ENCODE data around the gene SLC35F4. TPM values are rescaled to one million over a fixed set of nuclear protein-coding genes. Genes with fewer than 3 reads are reported as not detected.
"Not testable (repeated sequence)": the region's sequence is repeated elsewhere in the genome, so short reads cannot be mapped to it uniquely, and the experiment has no call there.

SLC35F4 gene
- total and polyA plus RNA-seq, 2 donors (not counting 3 experiments of a cell fraction or from before 2014, with no cell fraction given) = not detected

- Histone ChIP-seq H3K27me3 (ENCODE audit: control insufficient read depth in 2 of 2, insufficient read depth in 2 of 2, low read length in 2 of 2) (no peaks in the 10 kb centered on the region), H2AFZ (ENCODE audit: low read depth, low read length) (no peak overlapping the region), H3K36me3 (ENCODE audit: control insufficient read depth in 2 of 2, extremely low read depth in 1 of 2, insufficient read depth in 2 of 2, low read length in 2 of 2) (no peaks in the 10 kb centered on the region), H3K4me3 (replicated peaks in 1 of 3; ENCODE audit: insufficient read depth in 1 of 3, low read depth in 1 of 3, low read length in 3 of 3) (no peak overlapping the region), H3K4me1 (ENCODE audit: control insufficient read depth, extremely low read depth, insufficient read depth, low read length) (no peaks in the 10 kb centered on the region), H3K4me2 (ENCODE audit: insufficient read depth, low read length) (no peak overlapping the region), H3K27ac (ENCODE audit: insufficient read depth, low read depth, low read length) (no peak overlapping the region), H3K9ac (replicated peaks; ENCODE audit: extremely low read depth, insufficient read depth, low read length) (no peak overlapping the region), H4K20me1 (replicated peaks; ENCODE audit: control insufficient read depth, extremely low read depth, insufficient read depth, low read length) (no peaks in the 10 kb centered on the region), H3K9me1 (replicated peaks; ENCODE audit: control insufficient read depth, extremely low read depth, insufficient read depth, low read length) (no peaks in the 10 kb centered on the region), H3K9me3 (replicated peaks; ENCODE audit: control insufficient read depth, insufficient read depth, low read length) (no peaks in the 10 kb centered on the region), H3K79me2 (ENCODE audit: control insufficient read depth, insufficient read depth, low read length) (no peaks in the 10 kb centered on the region)
- ChIA-PET POLR2A (no interaction called here), CTCF (interaction anchor here (0.5 kb wide), 1 partner anchor 21 kb away, joined by 3 read pairs; no protein-coding TSS in a partner anchor)
- FAIRE-seq (no peak), DNase-seq (ENCODE audit: low read depth, low spot score) (no peak)
- TF ChIP-seq JUN (IDR thresholded peaks at IDR 0.05; ENCODE audit: borderline replicate concordance, insufficient read depth, insufficient read length, low read depth) (no peak), MAX (IDR thresholded peaks at IDR 0.05; ENCODE audit: insufficient read depth, insufficient read length) (no peak)
- BruUV-seq (replicated peaks) = no TSS peak
- dilution Hi-C loops (cut with MboI; ENCODE audit: extremely low pct_ligation_motif_present, low sequenced_read_pairs) (no loop called here), intact Hi-C loops (cut with micrococcal nuclease) (no loop called here)
These were observed 112.1 kb downstream of the SLC35F4 start for GRCh38 chr14:57753821-57754220.

GRCh38 chr14:57752142-57752695 is 113.7 kb downstream of the SLC35F4 start:
- FAIRE-seq; intact Hi-C loops (cut with micrococcal nuclease); CTCF ChIA-PET; BruUV-seq (replicated peaks); H3K4me3 ChIP-seq (replicated peaks in 1 of 3; ENCODE audit: insufficient read depth in 1 of 3, low read depth in 1 of 3, low read length in 3 of 3); POLR2A ChIA-PET; H3K4me2 ChIP-seq (ENCODE audit: insufficient read depth, low read length); dilution Hi-C loops (cut with MboI; ENCODE audit: extremely low pct_ligation_motif_present, low sequenced_read_pairs); DNase-seq (ENCODE audit: low read depth, low spot score); H3K9me3 ChIP-seq (replicated peaks; ENCODE audit: control insufficient read depth, insufficient read depth, low read length); H3K36me3 ChIP-seq (ENCODE audit: control insufficient read depth in 2 of 2, extremely low read depth in 1 of 2, insufficient read depth in 2 of 2, low read length in 2 of 2); H4K20me1 ChIP-seq (replicated peaks; ENCODE audit: control insufficient read depth, extremely low read depth, insufficient read depth, low read length); H3K9me1 ChIP-seq (replicated peaks; ENCODE audit: control insufficient read depth, extremely low read depth, insufficient read depth, low read length); H3K27me3 ChIP-seq (ENCODE audit: control insufficient read depth in 2 of 2, insufficient read depth in 2 of 2, low read length in 2 of 2); H3K79me2 ChIP-seq (ENCODE audit: control insufficient read depth, insufficient read depth, low read length); H3K9ac ChIP-seq (replicated peaks; ENCODE audit: extremely low read depth, insufficient read depth, low read length); H3K4me1 ChIP-seq (ENCODE audit: control insufficient read depth, extremely low read depth, insufficient read depth, low read length); H3K27ac ChIP-seq (ENCODE audit: insufficient read depth, low read depth, low read length); H2AFZ ChIP-seq (ENCODE audit: low read depth, low read length): not testable (repeated sequence)

All from endothelial cell of umbilical vein (primary cell).